HL-60 (cell line): ENCODE measurements around the gene SLC6A20.

Experiments
- DNase-seq, 2 experiments: peaks; one replicate each; pipeline ENCODE4 v3.0.0-alpha.2; 2010 to 2020; ENCODE audit warnings: low read depth in 1 of 2, low spot score in 1 of 2
- H3K27ac ChIP-seq: fragments of 250-450 bp; sonication (Bioruptor Pico); replicated peaks from 2 replicates; pipeline ENCODE4 v1.5.1; 2020; ENCODE audit warnings: mild to moderate bottlenecking, moderate library complexity
- H3K27me3 ChIP-seq: fragments of 250-450 bp; sonication (Bioruptor Pico); 2 replicates; pipeline ENCODE4 v1.5.1; 2021; ENCODE audit warnings: mild to moderate bottlenecking, moderate library complexity; ENCODE audit not compliant: insufficient read depth, poor library complexity, severe bottlenecking
- H3K4me3 ChIP-seq: replicated peaks from 2 replicates; pipeline ENCODE4 v1.5.1; 2011; ENCODE audit warnings: mild to moderate bottlenecking, control low read depth, low read length; ENCODE audit not compliant: insufficient read depth
- CTCF ChIP-seq: IDR thresholded peaks from one replicate; pipeline ENCODE4 v1.5.1; 2011; ENCODE audit warnings: low read length, control low read depth, inconsistent platforms; ENCODE audit not compliant: insufficient read depth
- GABPA ChIP-seq: IDR thresholded peaks from 2 replicates; pipeline ENCODE4 v1.6.1; 2012; ENCODE audit warnings: low read depth
- POLR2AphosphoS5 ChIP-seq: IDR thresholded peaks from 2 replicates; pipeline ENCODE4 v1.6.1; 2012; ENCODE audit warnings: low read depth
- REST ChIP-seq: IDR thresholded peaks from 2 replicates; pipeline ENCODE4 v1.6.1; 2012; ENCODE audit warnings: low read depth; ENCODE audit not compliant: insufficient replicate concordance
- SPI1 ChIP-seq: IDR thresholded peaks from 2 replicates; pipeline ENCODE4 v1.6.1; 2012; ENCODE audit warnings: low read depth, mild to moderate bottlenecking, borderline replicate concordance

SLC6A20 gene

GRCh38 chr3:45754461-45754860 lies 41.9 kb downstream of the SLC6A20 start:
- Histone ChIP-seq H3K4me3 (no peak overlapping the region), H3K27me3 (no peaks in the 10 kb centered on the region), H3K27ac (no peak overlapping the region)
- DNase-seq: no peak
- no peak for TF ChIP-seq SPI1
- no peak for TF ChIP-seq REST
- TF ChIP-seq GABPA: no peak
- no peak for TF ChIP-seq CTCF
- no peak for TF ChIP-seq POLR2AphosphoS5

GRCh38 chr3:45753095-45753494 lies 43.2 kb downstream of the SLC6A20 start:
- TF ChIP-seq REST (no peak), SPI1 (no peak), POLR2AphosphoS5 (no peak), GABPA (no peak), CTCF (no peak)
- no peak overlapping the region for H3K27ac ChIP-seq
- no peaks in the 10 kb centered on the region for H3K27me3 ChIP-seq
- DNase-seq: no peak
- H3K4me3 ChIP-seq: no peak overlapping the region

DNA sequence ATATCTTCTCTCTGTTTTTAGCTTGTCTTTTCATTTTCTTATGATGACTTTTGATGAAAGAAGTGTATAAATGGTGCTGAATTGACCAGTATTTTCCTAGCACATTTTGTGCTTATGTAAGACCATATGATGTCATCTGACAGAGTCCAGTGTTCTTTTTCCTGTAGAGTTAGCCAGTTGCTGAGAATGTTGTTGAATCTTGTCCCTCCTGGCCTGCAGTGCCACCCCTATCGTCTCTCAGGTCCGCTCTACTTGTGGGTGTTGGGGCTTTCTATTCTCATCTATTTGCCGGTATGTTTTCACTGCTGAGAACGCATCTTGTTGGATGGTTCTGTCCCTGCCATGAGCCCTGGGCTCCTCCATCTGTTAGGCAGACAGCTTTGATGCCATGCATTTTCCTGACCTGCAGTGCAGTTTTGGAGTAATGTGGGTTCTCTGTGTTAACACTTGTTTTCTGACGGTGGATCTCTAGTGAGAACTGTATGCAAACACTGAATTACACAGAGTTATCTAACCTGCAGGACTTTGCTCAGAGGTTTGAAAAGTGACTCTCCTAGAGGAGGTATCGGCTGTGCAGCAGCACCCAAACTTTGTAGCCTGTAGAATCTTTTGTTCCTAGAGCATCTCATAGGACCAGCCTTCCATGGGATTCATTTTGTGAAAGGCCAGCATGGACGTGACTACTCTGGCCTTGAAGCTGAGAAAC lies 44.6 kb downstream of the SLC6A20 start:
- no peak overlapping the region for H3K27ac ChIP-seq
- DNase-seq: no peak
- H3K27me3 ChIP-seq: no peaks in the 10 kb centered on the region
- TF ChIP-seq POLR2AphosphoS5 (no peak), SPI1 (no peak), CTCF (no peak), GABPA (no peak), REST (no peak)
- no peak overlapping the region for H3K4me3 ChIP-seq
